ENCODE results near the gene IDH3G. TPM values are rescaled to one million over a fixed set of nuclear protein-coding genes. Genes with fewer than 3 reads are reported as not detected.
A peak's percentile ranks its signal among the peaks of the same experiment; 100 is the strongest.
"Not testable (repeated sequence)": the region's sequence is repeated elsewhere in the genome, so short reads cannot be mapped to it uniquely, and the experiment has no call there.

Gene IDH3G
- total RNA-seq, 2 donors from 2014 or later, result 116 to 135 TPM

DNA sequence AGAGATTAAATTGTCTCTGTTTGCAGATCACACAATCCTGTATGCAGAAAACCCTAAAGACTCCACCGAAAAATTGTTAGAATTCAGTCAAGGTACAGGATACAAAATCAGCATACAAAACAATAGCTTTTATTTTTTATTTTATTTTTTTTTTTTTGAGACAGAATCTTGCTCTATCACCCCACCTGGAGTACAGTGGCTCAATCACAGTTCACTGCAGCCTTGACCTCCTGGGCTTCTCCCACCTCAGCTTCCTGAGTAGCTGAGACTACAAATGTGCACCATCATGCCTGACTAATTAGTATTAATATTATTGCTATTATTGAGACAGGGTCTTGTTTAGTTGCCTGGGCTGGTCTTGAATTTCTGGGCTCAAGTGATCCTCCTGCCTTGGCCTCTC is 39.0 kb downstream of the IDH3G start:
- no peaks in the 10 kb centered on the region for H3K27me3 ChIP-seq
- H3K9me3 ChIP-seq, result peaks cover 0 to 20% of the 10 kb centered on the region in 2 donors
- H3K36me3 ChIP-seq, result no peaks in the 10 kb centered on the region
- H3K4me3 ChIP-seq, result no peak overlapping the region
- DNase-seq (ENCODE audit: low spot score), result no peak
- TF ChIP-seq, protein P1, sequence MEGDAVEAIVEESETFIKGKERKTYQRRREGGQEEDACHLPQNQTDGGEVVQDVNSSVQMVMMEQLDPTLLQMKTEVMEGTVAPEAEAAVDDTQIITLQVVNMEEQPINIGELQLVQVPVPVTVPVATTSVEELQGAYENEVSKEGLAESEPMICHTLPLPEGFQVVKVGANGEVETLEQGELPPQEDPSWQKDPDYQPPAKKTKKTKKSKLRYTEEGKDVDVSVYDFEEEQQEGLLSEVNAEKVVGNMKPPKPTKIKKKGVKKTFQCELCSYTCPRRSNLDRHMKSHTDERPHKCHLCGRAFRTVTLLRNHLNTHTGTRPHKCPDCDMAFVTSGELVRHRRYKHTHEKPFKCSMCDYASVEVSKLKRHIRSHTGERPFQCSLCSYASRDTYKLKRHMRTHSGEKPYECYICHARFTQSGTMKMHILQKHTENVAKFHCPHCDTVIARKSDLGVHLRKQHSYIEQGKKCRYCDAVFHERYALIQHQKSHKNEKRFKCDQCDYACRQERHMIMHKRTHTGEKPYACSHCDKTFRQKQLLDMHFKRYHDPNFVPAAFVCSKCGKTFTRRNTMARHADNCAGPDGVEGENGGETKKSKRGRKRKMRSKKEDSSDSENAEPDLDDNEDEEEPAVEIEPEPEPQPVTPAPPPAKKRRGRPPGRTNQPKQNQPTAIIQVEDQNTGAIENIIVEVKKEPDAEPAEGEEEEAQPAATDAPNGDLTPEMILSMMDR (IDR thresholded peaks at IDR 0.05), result no peak
- H3K4me1 ChIP-seq, result no peaks in the 10 kb centered on the region
- no peak overlapping the region for H3K27ac ChIP-seq

DNA sequence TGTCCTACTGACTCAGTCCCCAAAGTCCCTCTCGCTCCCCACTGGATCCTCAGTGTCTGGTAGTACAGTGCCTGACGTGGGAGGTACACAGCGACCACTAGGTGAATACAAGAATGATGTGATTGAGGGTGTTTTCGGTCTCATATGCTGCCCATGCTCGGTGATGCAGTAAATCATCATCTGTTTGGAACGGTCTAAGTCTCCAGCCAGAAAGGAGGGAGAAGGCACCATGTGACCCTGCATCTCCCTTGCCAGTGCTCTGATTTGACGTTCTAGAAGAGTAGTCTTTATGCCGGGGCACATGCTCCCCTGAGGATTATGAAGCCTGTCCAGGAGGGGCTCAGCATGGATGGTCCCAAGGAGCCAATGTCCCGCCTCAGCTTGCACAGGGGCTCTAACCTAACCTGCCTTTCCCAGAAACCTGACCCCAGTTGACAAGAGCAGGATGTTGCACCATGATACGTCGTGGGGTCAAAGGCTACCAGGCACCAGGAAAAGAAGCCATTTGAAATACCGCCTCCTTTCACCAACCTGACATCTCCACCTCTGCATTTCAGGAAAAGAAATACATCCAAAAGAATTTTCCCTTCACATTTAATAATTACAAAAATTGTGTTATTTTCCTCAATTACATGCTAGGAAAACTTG is 43.9 kb downstream of the IDH3G start:
- DNase-seq (ENCODE audit: low spot score), result no peak
- Histone ChIP-seq H3K9me3 (no peaks in the 10 kb centered on the region), H3K27me3 (no peaks in the 10 kb centered on the region), H3K36me3 (no peaks in the 10 kb centered on the region), H3K27ac (no peak overlapping the region), H3K4me1 (no peaks in the 10 kb centered on the region), H3K4me3 (no peak overlapping the region)
- TF ChIP-seq, protein P1 (IDR thresholded peaks at IDR 0.05), result no peak

DNA sequence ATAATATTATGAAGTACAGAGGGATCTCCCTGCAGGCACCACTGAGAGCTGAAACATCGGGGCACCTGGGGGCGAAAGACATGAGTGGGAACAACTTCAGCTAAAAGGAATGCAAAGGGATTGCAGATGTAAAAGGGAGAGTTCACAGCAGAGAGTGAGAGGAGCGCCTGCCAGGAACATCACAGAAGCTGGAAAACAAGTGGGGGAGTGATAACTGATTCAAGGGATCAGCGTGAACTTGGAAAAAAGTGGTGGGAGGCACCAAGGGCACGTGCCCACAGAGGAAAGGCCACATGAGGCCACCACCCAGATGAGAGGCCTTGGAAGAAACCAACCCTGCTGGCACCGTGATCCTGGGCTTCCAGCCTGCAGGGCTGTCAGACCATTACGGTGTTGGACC is 45.2 kb downstream of the IDH3G start:
- not testable (repeated sequence) for H3K4me3 ChIP-seq; H3K27ac ChIP-seq; H3K36me3 ChIP-seq; H3K27me3 ChIP-seq; H3K4me1 ChIP-seq; H3K9me3 ChIP-seq; DNase-seq (ENCODE audit: low spot score)

DNA sequence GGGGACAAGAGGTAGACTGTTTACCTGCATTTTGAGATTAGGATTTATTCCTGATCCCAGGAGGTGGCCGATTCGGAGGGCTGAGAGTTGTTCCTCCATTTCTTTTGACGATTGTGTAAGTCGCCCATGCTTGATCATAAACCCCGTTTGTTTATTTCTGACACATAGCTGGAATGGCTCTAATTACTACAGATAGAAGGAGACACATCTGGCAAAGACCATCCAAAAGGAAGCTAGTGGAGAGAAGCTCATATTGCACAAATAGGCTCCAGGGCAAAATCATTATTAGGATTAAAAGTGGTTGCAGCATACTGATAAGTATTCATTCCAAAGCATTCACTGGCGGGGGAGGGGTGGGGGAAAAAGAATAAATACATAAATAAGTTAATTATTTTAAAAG is 47.2 kb downstream of the IDH3G start:
- H3K27ac ChIP-seq, H3K36me3 ChIP-seq: not testable (repeated sequence)

DNA sequence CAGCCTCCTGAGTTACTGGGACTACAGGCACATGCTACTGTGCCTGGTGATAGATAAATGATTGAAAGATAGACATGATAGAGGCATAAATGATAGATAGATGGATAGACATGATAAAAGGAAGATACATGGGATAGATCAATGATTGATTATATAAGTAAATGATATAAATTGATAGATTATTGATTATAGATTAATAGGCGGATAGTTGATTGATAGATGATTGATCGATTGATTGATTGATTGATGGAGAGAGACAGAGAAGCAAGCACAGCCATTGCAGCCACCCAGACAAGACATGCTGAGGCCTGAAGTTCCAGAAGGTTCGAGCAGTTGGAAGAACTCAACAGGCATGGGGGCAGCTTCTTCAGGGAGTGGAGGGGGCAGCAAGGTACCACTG is 47.8 kb downstream of the IDH3G start:
- Histone ChIP-seq H3K4me3 (no peak overlapping the region), H3K27ac (no peak overlapping the region), H3K36me3 (no peaks in the 10 kb centered on the region), H3K27me3 (no peaks in the 10 kb centered on the region), H3K9me3 (no peaks in the 10 kb centered on the region), H3K4me1 (peaks cover 0 to 7% of the 10 kb centered on the region in 2 donors)
- DNase-seq (ENCODE audit: low spot score), result no peak
- TF ChIP-seq, protein P1 (IDR thresholded peaks at IDR 0.05), result no peak

More for the DNA sequence above, 47.2 kb downstream of the IDH3G start:
- H3K4me1 ChIP-seq; DNase-seq (ENCODE audit: low spot score); H3K9me3 ChIP-seq; H3K27me3 ChIP-seq; H3K4me3 ChIP-seq: not testable (repeated sequence)

GRCh38 chrX:153745067-153745433 is 49.1 kb downstream of the IDH3G start:
- not testable (repeated sequence) for H3K27me3 ChIP-seq; H3K4me1 ChIP-seq; DNase-seq (ENCODE audit: low spot score); H3K4me3 ChIP-seq; H3K9me3 ChIP-seq; H3K36me3 ChIP-seq; H3K27ac ChIP-seq

- no peak for DNase-seq (ENCODE audit: low spot score)
- no peaks in the 10 kb centered on the region for H3K9me3 ChIP-seq
- peak overlapping the region in 1 of 2 donors; percentile 4 for H3K27ac ChIP-seq
- H3K4me3 ChIP-seq, result no peak overlapping the region
- H3K27me3 ChIP-seq, result no peaks in the 10 kb centered on the region
- TF ChIP-seq, protein P1 (IDR thresholded peaks at IDR 0.05), result peak in 1 of 2 donors; percentile 40
- no peaks in the 10 kb centered on the region for H3K36me3 ChIP-seq
- H3K4me1 ChIP-seq, result peaks cover 0 to 7% of the 10 kb centered on the region in 2 donors
Observed at GRCh38 chrX:153744210-153745066, 49.7 kb downstream of the IDH3G start.

- H3K27ac ChIP-seq, result peak overlapping the region in 1 of 2 donors; percentile 4
- DNase-seq (ENCODE audit: low spot score), result peak; percentile 75
- not testable (repeated sequence) for H3K9me3 ChIP-seq, H3K36me3 ChIP-seq, H3K27me3 ChIP-seq, H3K4me1 ChIP-seq, H3K4me3 ChIP-seq
Observed at GRCh38 chrX:153743468-153744209, 50.5 kb downstream of the IDH3G start.

GRCh38 chrX:153742796-153743467 is 51.2 kb downstream of the IDH3G start:
- H3K36me3 ChIP-seq; H3K4me1 ChIP-seq; DNase-seq (ENCODE audit: low spot score); H3K27ac ChIP-seq; H3K9me3 ChIP-seq; H3K27me3 ChIP-seq; H3K4me3 ChIP-seq: not testable (repeated sequence)
